OCI-LY7 (cell line): Measurements from ENCODE around the gene SLC25A29.

Experiments used
- CTCF ChIP-seq: fragments of 200-600 bp; sonication (generic); conservative IDR thresholded peaks from 2 replicates; pipeline ENCODE4 v1.5.1; 2014; ENCODE audit warnings: mild to moderate bottlenecking, antibody characterized with exemption, low read length, moderate library complexity, mixed read lengths
- EZH2phosphoT487 ChIP-seq: fragments of 200-600 bp; sonication (generic); IDR thresholded peaks from 2 replicates; pipeline ENCODE4 v1.6.1; 2018; ENCODE audit warnings: low read depth, borderline replicate concordance, mild to moderate bottlenecking, mixed run types, antibody characterized with exemption, low read length, moderate library complexity, mixed read lengths

- TF ChIP-seq CTCF (no peak), EZH2phosphoT487 (no peak)
Observed at GRCh38 chr14:100261621-100262020, 44.6 kb downstream of the SLC25A29 start.
